HEK293T (cell line): ENCODE data around the gene LGR6.

Experiments used
- ARNT ChIP-seq: fragments of 450-650 bp; IDR thresholded peaks from 2 replicates; pipeline ENCODE4 v1.6.1; 2017; ENCODE audit warnings: mild to moderate bottlenecking
- ELF4 ChIP-seq: fragments of 450-650 bp; IDR thresholded peaks from 2 replicates; pipeline ENCODE4 v1.6.1; 2017; ENCODE audit warnings: antibody characterized with exemption
- LEF1 ChIP-seq: fragments of 450-650 bp; IDR thresholded peaks from 2 replicates; pipeline ENCODE4 v1.6.1; 2017; ENCODE audit warnings: mild to moderate bottlenecking, borderline replicate concordance
- SUZ12 ChIP-seq: fragments of 450-650 bp; IDR thresholded peaks from 2 replicates; pipeline ENCODE4 v1.6.1; 2016; ENCODE audit warnings: mild to moderate bottlenecking
- ZNF384 ChIP-seq: fragments of 450-650 bp; IDR thresholded peaks from 2 replicates; pipeline ENCODE4 v1.6.1; 2016

GRCh38 chr1:202221911-202222909, 28.6 kb downstream of the LGR6 start:
- TF ChIP-seq ELF4 (no peak), LEF1 (no peak), ARNT (no peak), SUZ12 (no peak), ZNF384 (no peak)
